Skin epidermis (tissue), 12 donors: ENCODE measurements around the gene MAS1.
"Not testable (repeated sequence)": the region's sequence is repeated elsewhere in the genome, so short reads cannot be mapped to it uniquely, and the experiment has no call there.

Experiments
- H3K27ac ChIP-seq, 21 experiments: fragments of 200-600 bp; sonication (generic) in 11 of 21; one replicate each; pipeline ENCODE4 v1.5.0; 2020; ENCODE audit warnings: mild to moderate bottlenecking in 3 of 21, inconsistent platforms in 2 of 21, moderate library complexity in 2 of 21
- H3K4me3 ChIP-seq, 7 experiments: fragments of 200-600 bp; sonication (generic) in 2 of 7; one replicate each; pipeline ENCODE4 v1.5.0; 2020; ENCODE audit warnings: inconsistent platforms in 2 of 7, mild to moderate bottlenecking in 2 of 7, moderate library complexity in 1 of 7

The MAS1 gene

GRCh38 chr6:159890792-159891191 lies at the start of gene MAS1:
TSS of gene MAS1 (plus strand) at chr6:159890988. CDS start at chr6:159906956, 15,968 bp downstream.
- Histone ChIP-seq H3K27ac (no peak within 1 kb of the TSS), H3K4me3 (no peak within 1 kb of the TSS)

GRCh38 chr6:159842035-159842434 lies 48.8 kb upstream of the MAS1 start:
- H3K27ac ChIP-seq, result no peak overlapping the region

GRCh38 chr6:159844737-159845645 lies 45.8 kb upstream of the MAS1 start:
- no peak overlapping the region for H3K27ac ChIP-seq

More at GRCh38 chr6:159842035-159842434, 48.8 kb upstream of the MAS1 start:
- H3K4me3 ChIP-seq, result no peak overlapping the region

GRCh38 chr6:159848552-159848951 lies 42.2 kb upstream of the MAS1 start:
- not testable (repeated sequence) for H3K4me3 ChIP-seq, H3K27ac ChIP-seq

More at GRCh38 chr6:159844737-159845645, 45.8 kb upstream of the MAS1 start:
- H3K4me3 ChIP-seq, result no peak overlapping the region

GRCh38 chr6:159849851-159850250 lies 40.9 kb upstream of the MAS1 start:
- not testable (repeated sequence) for H3K27ac ChIP-seq, H3K4me3 ChIP-seq

- Histone ChIP-seq H3K4me3 (no peak overlapping the region), H3K27ac (no peak overlapping the region)
Measured at GRCh38 chr6:159852877-159853276, 37.9 kb upstream of the MAS1 start.

- H3K4me3 ChIP-seq, result no peak overlapping the region
- H3K27ac ChIP-seq, result no peak overlapping the region
Measured at GRCh38 chr6:159853754-159854153, 37.0 kb upstream of the MAS1 start.

GRCh38 chr6:159854959-159855358 lies 35.8 kb upstream of the MAS1 start:
- no peak overlapping the region for H3K4me3 ChIP-seq
- H3K27ac ChIP-seq, result no peak overlapping the region

GRCh38 chr6:159858259-159858658 lies 32.5 kb upstream of the MAS1 start:
- no peak overlapping the region for H3K27ac ChIP-seq
- H3K4me3 ChIP-seq, result no peak overlapping the region

- Histone ChIP-seq H3K4me3 (no peak overlapping the region), H3K27ac (no peak overlapping the region)
Measured at GRCh38 chr6:159860482-159860881, 30.3 kb upstream of the MAS1 start.

GRCh38 chr6:159862103-159862502 lies 28.7 kb upstream of the MAS1 start:
- Histone ChIP-seq H3K27ac (no peak overlapping the region), H3K4me3 (no peak overlapping the region)

- H3K27ac ChIP-seq, H3K4me3 ChIP-seq: not testable (repeated sequence)
Measured at GRCh38 chr6:159863341-159863740, 27.4 kb upstream of the MAS1 start.

GRCh38 chr6:159865226-159865920 lies 25.4 kb upstream of the MAS1 start:
- H3K27ac ChIP-seq, result no peak overlapping the region
- H3K4me3 ChIP-seq, result no peak overlapping the region

GRCh38 chr6:159866286-159867247 lies 24.2 kb upstream of the MAS1 start:
- no peak overlapping the region for H3K27ac ChIP-seq
- no peak overlapping the region for H3K4me3 ChIP-seq

- no peak overlapping the region for H3K27ac ChIP-seq
- H3K4me3 ChIP-seq, result no peak overlapping the region
Measured at GRCh38 chr6:159871241-159871640, 19.5 kb upstream of the MAS1 start.

GRCh38 chr6:159871906-159872305 lies 18.9 kb upstream of the MAS1 start:
- no peak overlapping the region for H3K27ac ChIP-seq

GRCh38 chr6:159874435-159874834 lies 16.4 kb upstream of the MAS1 start:
- Histone ChIP-seq H3K4me3 (no peak overlapping the region), H3K27ac (no peak overlapping the region)

More at GRCh38 chr6:159871906-159872305, 18.9 kb upstream of the MAS1 start:
- H3K4me3 ChIP-seq, result no peak overlapping the region

GRCh38 chr6:159875194-159875593 lies 15.6 kb upstream of the MAS1 start:
- no peak overlapping the region for H3K4me3 ChIP-seq

GRCh38 chr6:159876242-159876641 lies 14.5 kb upstream of the MAS1 start:
- no peak overlapping the region for H3K4me3 ChIP-seq
- H3K27ac ChIP-seq, result no peak overlapping the region

More at GRCh38 chr6:159875194-159875593, 15.6 kb upstream of the MAS1 start:
- no peak overlapping the region for H3K27ac ChIP-seq
